GM12891 (cell line): ENCODE data around the gene CRTC2.

Source experiments
- DNase-seq: peaks from one replicate; pipeline ENCODE4 v3.0.0; 2011; ENCODE audit warnings: low spot score; ENCODE audit not compliant: insufficient read length
- FAIRE-seq: peaks from 2 replicates; lab custom pipeline; 2011; peaks lifted over from hg19 to GRCh38; lab: Jason Lieb, UNC
- PAX5 ChIP-seq: IDR thresholded peaks from 2 replicates; pipeline ENCODE4 v1.6.1; 2011; ENCODE audit warnings: low read length, moderate library complexity, mild to moderate bottlenecking; ENCODE audit not compliant: insufficient read depth, severe bottlenecking
- POLR2A ChIP-seq: IDR thresholded peaks from 2 replicates; pipeline ENCODE4 v1.6.1; 2011; ENCODE audit warnings: low read depth, low read length, control low read depth
- POLR2AphosphoS5 ChIP-seq: IDR thresholded peaks from 2 replicates; pipeline ENCODE4 v1.6.1; 2011; ENCODE audit warnings: low read depth, low read length, control low read depth
- POU2F2 ChIP-seq: IDR thresholded peaks from 2 replicates; pipeline ENCODE4 v1.6.1; 2011; ENCODE audit warnings: low read depth, mild to moderate bottlenecking, control low read depth, low read length, moderate library complexity
- SPI1 ChIP-seq: IDR thresholded peaks from 2 replicates; pipeline ENCODE4 v1.6.1; 2011; ENCODE audit warnings: low read depth, low read length, control low read depth
- TAF1 ChIP-seq: IDR thresholded peaks from 2 replicates; pipeline ENCODE4 v1.6.1; 2011; ENCODE audit warnings: low read depth, low read length, control low read depth

Gene CRTC2

DNA sequence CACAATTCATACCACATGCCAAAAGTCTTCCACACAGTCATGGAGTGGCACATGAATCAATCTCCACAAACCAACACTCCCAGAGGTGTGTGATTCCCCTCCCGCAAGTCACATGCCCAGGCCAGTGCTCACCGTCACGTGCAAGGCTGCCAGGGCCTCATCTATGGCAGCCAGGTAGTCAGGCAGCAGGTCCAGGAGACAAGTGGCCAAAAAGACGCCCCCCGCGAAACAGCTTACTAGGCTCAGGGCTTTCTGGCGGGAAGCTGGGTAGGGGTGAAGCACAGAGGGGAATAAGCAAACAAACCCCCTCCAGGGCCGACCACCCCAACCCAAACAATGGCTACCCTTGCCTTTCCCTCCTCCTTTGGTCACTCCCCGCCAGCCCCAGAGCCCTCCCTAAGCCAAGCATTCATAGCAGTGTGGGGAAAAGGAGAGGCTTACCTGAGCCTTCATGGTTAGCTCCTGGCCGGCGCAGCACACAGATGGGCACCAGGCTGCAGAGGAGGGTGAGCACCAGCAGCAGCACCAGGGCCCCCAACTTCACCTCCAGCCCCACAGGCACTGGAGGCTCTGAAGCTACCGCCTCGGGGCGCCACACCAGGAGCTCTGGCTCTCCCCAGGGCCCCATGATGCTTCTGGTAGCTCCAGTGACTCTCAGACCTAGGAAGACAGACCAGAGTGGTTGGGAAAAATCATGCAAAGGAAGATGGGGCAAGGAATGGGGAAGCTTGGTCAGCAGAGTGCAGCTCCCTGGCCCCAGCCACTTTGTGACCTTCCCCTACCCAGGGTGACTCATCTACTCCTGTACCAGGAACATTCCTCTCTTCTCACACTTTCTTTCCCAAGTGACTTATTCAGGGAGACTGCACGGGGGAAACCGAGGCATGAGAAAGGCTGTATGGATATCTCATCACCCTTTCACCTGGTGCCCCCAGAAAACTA, 3.9 kb upstream of the CRTC2 start:
- no peak for FAIRE-seq
- no peak for TF ChIP-seq POLR2A
- TF ChIP-seq PAX5: no peak
- TF ChIP-seq SPI1: no peak
- TF ChIP-seq TAF1: no peak
- TF ChIP-seq POLR2AphosphoS5: no peak
- no peak for TF ChIP-seq POU2F2
- DNase-seq: no peak

GRCh38 chr1:153961421-153961820, 3.0 kb upstream of the CRTC2 start:
- no peak for FAIRE-seq
- no peak for DNase-seq
- TF ChIP-seq TAF1: no peak
- TF ChIP-seq POU2F2: no peak
- TF ChIP-seq POLR2A: no peak
- no peak for TF ChIP-seq SPI1
- TF ChIP-seq POLR2AphosphoS5: no peak
- TF ChIP-seq PAX5: no peak

DNA sequence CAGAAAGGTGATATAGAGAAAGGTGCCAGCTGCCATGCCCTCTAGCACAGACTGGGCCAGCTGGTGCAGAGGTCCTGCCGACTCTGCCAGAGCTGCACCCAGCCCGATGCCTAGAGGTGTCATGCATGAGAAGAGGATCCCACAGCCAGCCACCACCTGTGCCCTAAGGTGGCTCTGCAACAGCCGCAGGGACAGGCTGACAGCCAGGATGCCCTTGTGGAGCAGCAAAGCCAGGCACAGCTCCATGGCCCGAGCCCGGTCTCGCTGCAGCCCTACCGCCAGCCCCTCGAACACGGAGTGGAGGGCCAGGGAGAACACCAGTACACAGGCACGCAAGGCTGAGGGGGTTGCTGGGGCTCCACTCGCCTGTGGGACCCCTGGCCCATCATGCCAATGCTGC, 1.8 kb upstream of the CRTC2 start:
- DNase-seq (no peak), FAIRE-seq (no peak)

DNA sequence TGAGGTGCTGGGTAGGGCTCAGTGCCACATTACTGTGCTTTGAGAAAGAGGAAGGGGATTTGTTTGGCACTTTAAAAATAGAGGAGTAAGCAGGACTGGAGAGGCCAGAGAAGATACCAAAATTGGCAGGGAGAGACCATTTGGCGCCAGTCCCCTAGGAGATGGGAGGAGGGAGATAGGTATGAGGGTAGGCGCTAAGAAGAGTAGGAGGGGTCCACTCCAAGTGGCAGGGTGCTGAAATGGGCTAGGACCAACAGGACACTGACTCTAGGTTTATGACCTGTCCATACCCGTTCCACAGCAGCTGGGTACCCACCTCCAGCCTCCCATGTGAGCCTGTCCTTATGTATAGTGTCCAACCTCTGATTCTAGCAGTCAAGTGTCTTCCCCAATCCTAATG, 1.0 kb upstream of the CRTC2 start:
- TF ChIP-seq POLR2AphosphoS5: no peak
- no peak for TF ChIP-seq TAF1
- TF ChIP-seq POLR2A: no peak
- TF ChIP-seq POU2F2: no peak
- no peak for TF ChIP-seq SPI1
- TF ChIP-seq PAX5: no peak
- no peak for FAIRE-seq
- DNase-seq: no peak

More for the DNA sequence above, 1.8 kb upstream of the CRTC2 start:
- no peak for TF ChIP-seq POU2F2
- no peak for TF ChIP-seq TAF1
- no peak for TF ChIP-seq POLR2A
- no peak for TF ChIP-seq PAX5
- no peak for TF ChIP-seq SPI1
- TF ChIP-seq POLR2AphosphoS5: no peak

- TF ChIP-seq TAF1 (no peak), POLR2A (no peak), POLR2AphosphoS5 (no peak), PAX5 (no peak), SPI1 (no peak)
- DNase-seq (no peak), FAIRE-seq (no peak)
Measured at GRCh38 chr1:153958961-153959260, 499 bp upstream of the CRTC2 start.

DNA sequence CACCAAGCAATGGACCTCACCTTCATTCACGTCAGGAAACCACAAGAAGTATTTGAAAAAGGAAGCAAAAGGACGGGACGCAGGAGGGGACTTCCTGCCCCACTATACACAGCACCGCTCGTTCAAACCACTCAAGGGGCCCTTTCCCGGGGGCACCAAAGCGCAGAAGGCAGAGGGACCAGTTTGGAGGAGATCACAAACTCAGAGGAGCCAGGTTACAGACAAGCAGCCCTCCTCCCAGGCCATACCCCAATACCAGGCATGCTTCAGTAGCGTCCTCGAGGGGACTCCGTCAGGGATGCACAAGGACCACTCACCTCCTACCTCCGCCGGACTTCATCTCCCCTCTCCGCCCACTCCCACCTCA, 685 bp downstream of the CRTC2 start:
- no peak for TF ChIP-seq PAX5
- peak; percentile 85 for TF ChIP-seq POLR2A
- peak; percentile 68; the same call in 1 of the 2 replicates for TF ChIP-seq POLR2AphosphoS5
- peak; percentile 52; the same call in 1 of the 2 replicates for TF ChIP-seq POU2F2
- peak; percentile 44; the same call in 1 of the 2 replicates for TF ChIP-seq SPI1
- peak; percentile 48; the same call in 1 of the 2 replicates for TF ChIP-seq TAF1
- FAIRE-seq (peak; percentile 95), DNase-seq (no peak)

DNA sequence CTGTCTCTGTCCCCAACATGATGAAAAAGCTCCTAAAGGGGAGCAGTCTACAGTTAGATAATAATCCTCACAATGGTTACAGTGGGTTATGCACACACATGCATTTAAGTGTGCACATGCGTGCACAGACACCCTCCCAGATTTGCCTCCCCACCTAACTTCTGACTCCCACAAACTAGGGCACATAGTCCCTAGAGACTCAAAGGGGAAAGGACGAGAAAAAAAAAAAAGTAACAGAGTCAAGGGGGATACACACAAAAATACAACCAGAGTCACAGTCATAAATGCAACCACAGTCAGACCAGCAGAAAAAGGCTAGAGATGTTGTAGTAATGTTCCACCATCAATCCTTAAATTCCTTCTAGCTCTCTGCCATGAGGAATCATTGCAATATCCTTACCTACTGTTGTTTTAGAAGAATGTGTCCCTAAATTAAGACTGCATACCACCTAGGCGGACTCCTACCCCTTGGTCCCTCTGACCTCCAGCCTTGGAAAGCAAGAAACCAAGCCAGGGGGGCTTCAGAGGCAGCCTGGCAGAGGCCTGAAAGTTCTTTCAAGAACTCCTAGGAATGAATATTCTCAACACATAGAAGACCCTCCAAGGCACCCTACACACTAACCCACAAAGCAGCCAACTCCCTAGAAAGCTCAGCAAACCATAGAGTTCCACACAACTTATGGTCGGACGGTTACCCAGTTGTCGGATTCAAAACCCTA, 1.3 kb downstream of the CRTC2 start:
- no peak for TF ChIP-seq PAX5
- no peak for TF ChIP-seq SPI1
- no peak for TF ChIP-seq POU2F2
- no peak for TF ChIP-seq POLR2A
- TF ChIP-seq POLR2AphosphoS5: no peak
- no peak for TF ChIP-seq TAF1
- DNase-seq (no peak), FAIRE-seq (peak; percentile 78)

DNA sequence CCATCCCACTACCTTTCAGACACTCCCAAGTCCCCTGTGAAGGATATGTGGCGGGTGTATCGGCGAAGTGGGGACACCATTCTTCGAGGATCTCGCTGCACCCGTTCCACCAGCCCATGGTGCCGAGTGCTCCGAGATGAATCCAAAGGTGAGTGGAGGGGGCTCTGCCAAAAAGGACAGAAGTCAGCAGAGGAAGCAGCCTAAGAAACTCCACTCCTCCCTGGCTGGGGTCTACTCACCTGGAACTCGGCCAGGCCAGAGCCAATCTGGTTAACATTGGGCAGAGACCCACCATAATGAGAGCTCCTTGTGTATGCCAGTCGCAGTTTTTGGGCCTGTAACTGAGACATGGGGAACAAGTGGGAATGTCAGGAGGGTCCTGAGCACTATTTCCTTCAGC, 3.6 kb downstream of the CRTC2 start:
- FAIRE-seq: no peak

GRCh38 chr1:153953859-153954365, 4.5 kb downstream of the CRTC2 start:
- FAIRE-seq (no peak), DNase-seq (no peak)
- TF ChIP-seq POLR2A (no peak), POLR2AphosphoS5 (no peak), PAX5 (no peak), TAF1 (no peak), POU2F2 (no peak), SPI1 (no peak)

More for the DNA sequence above, 3.6 kb downstream of the CRTC2 start:
- no peak for DNase-seq
- TF ChIP-seq POLR2A (no peak), POU2F2 (no peak), SPI1 (no peak), TAF1 (no peak), POLR2AphosphoS5 (no peak), PAX5 (no peak)

DNA sequence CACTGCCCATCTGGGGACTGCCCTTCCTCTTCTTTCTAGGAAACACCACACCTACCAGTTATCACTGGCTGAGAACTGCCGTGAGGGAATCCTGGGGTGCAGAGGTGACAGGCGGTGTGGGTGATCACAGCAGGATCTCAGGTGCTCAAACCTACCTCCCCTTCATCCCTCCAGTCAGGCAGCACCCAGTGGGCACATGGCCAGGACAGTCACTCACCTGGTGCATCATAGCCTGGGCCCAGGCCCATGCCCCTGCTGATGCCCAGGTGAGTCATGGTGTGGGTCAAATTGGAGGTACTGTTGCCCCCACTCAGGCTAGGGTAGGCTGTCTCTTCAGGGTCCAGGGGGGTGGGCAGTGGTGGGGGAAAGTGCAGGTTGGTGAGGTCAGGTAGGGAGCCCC, 6.6 kb downstream of the CRTC2 start:
- TF ChIP-seq PAX5 (no peak), POU2F2 (no peak), POLR2AphosphoS5 (no peak), TAF1 (no peak), SPI1 (no peak), POLR2A (no peak)

More for the DNA sequence above, 6.6 kb downstream of the CRTC2 start:
- FAIRE-seq (no peak), DNase-seq (no peak)
